Lower leg skin (tissue), 4 donors: ENCODE measurements around the gene NUP62. TPM values are rescaled to one million over a fixed set of nuclear protein-coding genes. Genes with fewer than 3 reads are reported as not detected.
A peak's percentile ranks its signal among the peaks of the same experiment; 100 is the strongest.

Experiments used
- DNase-seq, 2 donors: peaks; one replicate each; pipeline ENCODE4 v3.0.0-alpha.2; 2019; ENCODE audit warnings: low spot score in 2 of 2
- H3K4me3 ChIP-seq: fragments of 200-600 bp; sonication (generic); 2 replicates; pipeline ENCODE4 v1.5.1; 2017; ENCODE audit warnings: mild to moderate bottlenecking, low read depth; ENCODE audit not compliant: poor library complexity, severe bottlenecking
- POLR2A ChIP-seq, 2 donors: fragments of 450-650 bp; IDR thresholded peaks; one replicate each; pipeline ENCODE4 v1.6.1; 2016 to 2017; ENCODE audit warnings: antibody characterized with exemption in 2 of 2, mild to moderate bottlenecking in 1 of 2, moderate library complexity in 1 of 2
- WGBS, 2 donors: methylation state at CpG; one replicate each; pipeline ENCODE4 v1.1.5; 2018; 5-methylcytosine and 5-hydroxymethylcytosine counted together
- intact Hi-C: fragments of 100-400 bp; cut with DNase I; formaldehyde crosslinking; loops from one replicate; pipeline ENCODE4 v1.15.0; 2023; ENCODE audit warnings: low total_unique reads
- total RNA-seq, 4 donors: library from RNA; depleted of rRNA; stranded (reverse); fragments of >200 nt; gene quantifications; one replicate each; pipeline ENCODE4 v1.1.0, GENCODE V29; 2016
- TF ChIP-seq, protein P1 (sequence below), 3 donors: fragments of 450-650 bp; IDR thresholded peaks; one replicate each; pipeline ENCODE4 v1.5.1; 2016; ENCODE audit warnings: antibody characterized with exemption in 3 of 3, mild to moderate bottlenecking in 3 of 3, moderate library complexity in 2 of 3

Gene NUP62
- total RNA-seq, 4 donors from 2014 or later = 36.4 to 45.5 (median 41.1) TPM

DNA sequence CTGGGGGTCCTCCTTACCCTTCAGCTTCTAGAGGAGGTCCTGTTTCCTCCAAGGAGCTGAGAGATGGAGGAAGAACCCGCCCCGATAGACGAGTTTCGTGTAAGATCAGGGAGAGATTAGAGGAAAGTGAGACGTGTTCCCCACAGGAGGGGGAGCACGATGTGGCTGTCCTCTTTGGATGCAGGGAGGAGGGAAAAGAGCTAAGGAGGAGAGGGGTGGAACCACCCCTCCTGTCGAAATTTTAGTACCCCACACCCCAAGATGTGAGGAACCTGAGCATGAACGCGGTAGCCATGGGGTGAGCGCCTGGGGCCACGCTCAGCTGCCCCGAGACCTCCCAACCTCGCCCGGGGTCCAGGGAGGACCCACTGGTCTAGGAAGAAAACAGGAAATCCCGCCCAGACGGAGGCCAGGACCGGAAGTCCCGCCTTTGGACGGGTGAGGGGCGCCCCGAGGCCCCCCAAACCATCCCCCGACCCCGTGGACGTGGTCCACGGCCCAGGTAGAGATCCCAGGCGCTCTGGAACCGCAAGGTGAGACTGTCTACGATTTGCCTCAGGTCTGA lies 53.4 kb downstream of the NUP62 start:
- H3K4me3 ChIP-seq = peak overlapping the region; percentile 72
- intact Hi-C loops = no loop called here
- peak; percentile 68 to 93 for DNase-seq
- TF ChIP-seq, protein P1, sequence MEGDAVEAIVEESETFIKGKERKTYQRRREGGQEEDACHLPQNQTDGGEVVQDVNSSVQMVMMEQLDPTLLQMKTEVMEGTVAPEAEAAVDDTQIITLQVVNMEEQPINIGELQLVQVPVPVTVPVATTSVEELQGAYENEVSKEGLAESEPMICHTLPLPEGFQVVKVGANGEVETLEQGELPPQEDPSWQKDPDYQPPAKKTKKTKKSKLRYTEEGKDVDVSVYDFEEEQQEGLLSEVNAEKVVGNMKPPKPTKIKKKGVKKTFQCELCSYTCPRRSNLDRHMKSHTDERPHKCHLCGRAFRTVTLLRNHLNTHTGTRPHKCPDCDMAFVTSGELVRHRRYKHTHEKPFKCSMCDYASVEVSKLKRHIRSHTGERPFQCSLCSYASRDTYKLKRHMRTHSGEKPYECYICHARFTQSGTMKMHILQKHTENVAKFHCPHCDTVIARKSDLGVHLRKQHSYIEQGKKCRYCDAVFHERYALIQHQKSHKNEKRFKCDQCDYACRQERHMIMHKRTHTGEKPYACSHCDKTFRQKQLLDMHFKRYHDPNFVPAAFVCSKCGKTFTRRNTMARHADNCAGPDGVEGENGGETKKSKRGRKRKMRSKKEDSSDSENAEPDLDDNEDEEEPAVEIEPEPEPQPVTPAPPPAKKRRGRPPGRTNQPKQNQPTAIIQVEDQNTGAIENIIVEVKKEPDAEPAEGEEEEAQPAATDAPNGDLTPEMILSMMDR (IDR thresholded peaks at IDR 0.05) = no peak
- TF ChIP-seq POLR2A (IDR thresholded peaks at IDR 0.05) = no peak
- 0 to 1% methylated on average over 24 to 28 of the region's 28 CpGs for WGBS, 2 donors

DNA sequence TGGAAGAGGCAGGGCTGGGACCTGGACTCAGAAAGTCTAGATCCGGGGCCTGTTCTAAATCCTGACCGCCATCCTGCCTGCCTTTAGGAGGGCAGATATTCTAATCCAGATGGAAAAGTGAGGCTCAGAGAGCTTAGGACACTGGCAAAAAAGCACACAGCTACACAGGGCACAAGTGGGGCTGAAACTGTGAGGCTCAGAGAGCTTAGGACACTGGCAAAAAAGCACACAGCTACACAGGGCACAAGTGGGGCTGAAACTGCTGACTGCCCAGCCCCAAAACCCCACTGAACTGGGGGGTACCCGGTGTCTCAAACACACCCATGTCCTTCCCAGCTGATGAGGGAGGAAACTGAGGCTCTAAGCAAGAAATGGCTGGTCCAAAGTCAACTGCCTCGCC lies 54.1 kb downstream of the NUP62 start:
- 85 to 91% methylated on average over 4 of the region's 4 CpGs for WGBS, 2 donors
- intact Hi-C loops = no loop called here
- no peak for DNase-seq
- no peak for TF ChIP-seq POLR2A (IDR thresholded peaks at IDR 0.05)
- TF ChIP-seq, protein P1 (IDR thresholded peaks at IDR 0.05) = no peak
- no peak overlapping the region for H3K4me3 ChIP-seq

GRCh38 chr19:49874503-49875157 lies 54.7 kb downstream of the NUP62 start:
- H3K4me3 ChIP-seq = no peak overlapping the region
- WGBS, 2 donors = 87 to 95% methylated on average over 11 of the region's 11 CpGs
- intact Hi-C loops = no loop called here

DNA sequence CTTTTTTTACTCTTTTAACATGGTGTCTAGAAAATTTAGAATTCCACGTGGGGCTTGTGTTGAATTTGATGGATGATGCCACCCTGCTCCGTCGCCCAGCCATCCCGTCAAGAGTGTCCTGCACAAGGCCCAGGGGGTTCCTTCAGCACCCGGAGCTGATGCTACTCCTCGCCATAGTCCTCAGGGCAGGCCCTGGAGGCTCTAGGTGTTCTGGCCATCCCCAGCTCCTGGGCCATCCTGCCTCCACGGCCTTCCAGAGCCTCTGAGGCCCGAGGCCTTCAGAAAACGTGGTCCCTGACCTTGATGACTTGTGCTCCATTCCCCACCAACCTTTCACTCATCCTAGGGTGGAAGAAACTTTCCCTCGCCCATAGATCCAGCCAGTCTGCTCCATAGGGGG lies 55.5 kb downstream of the NUP62 start:
- intact Hi-C loops = no loop called here

More at GRCh38 chr19:49874503-49875157, 54.7 kb downstream of the NUP62 start:
- no peak for DNase-seq
- TF ChIP-seq POLR2A (IDR thresholded peaks at IDR 0.05) = no peak
- TF ChIP-seq, protein P1 (IDR thresholded peaks at IDR 0.05) = no peak

DNA sequence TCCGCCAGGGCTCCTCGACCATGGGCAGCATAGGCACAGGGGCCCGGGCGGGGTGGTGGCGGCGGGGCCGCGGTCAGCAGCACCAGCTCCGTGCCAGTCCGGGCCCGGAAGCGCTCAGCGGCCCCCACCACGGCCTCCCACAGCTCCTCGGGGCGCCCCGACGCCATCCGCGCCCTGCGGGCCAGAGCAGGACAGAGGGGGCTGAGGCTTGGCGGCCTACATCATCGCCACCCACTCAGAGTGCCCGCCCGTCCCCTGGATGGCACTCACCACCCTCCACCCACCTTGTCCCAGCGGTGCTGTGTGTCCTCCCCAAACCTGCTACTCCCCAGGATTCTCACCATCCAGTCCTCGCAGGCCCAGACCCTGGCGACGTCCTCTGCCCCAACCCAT lies 56.2 kb downstream of the NUP62 start:
- DNase-seq = no peak
- WGBS, 2 donors = 86 to 89% methylated on average over 25 to 29 of the region's 29 CpGs

More for the DNA sequence above, 55.5 kb downstream of the NUP62 start:
- H3K4me3 ChIP-seq = no peak overlapping the region
- no peak for TF ChIP-seq POLR2A (IDR thresholded peaks at IDR 0.05)
- TF ChIP-seq, protein P1 (IDR thresholded peaks at IDR 0.05) = no peak
- 83 to 87% methylated on average over 10 of the region's 10 CpGs for WGBS, 2 donors
- DNase-seq = no peak

More for the DNA sequence above, 56.2 kb downstream of the NUP62 start:
- no peak overlapping the region for H3K4me3 ChIP-seq
- TF ChIP-seq, protein P1 (IDR thresholded peaks at IDR 0.05) = no peak
- no peak for TF ChIP-seq POLR2A (IDR thresholded peaks at IDR 0.05)
- intact Hi-C loops = no loop called here
